B cell (primary cell): ENCODE data around the gene NRXN2. TPM values are rescaled to one million over a fixed set of nuclear protein-coding genes. Genes with fewer than 3 reads are reported as not detected.

Experiments
- ATAC-seq: fragments of 200-7000 bp; cut with Tn5 transposase; one replicate; pipeline ENCODE4 v1.10.0; 2021; ENCODE audit warnings: low read depth, mild to moderate bottlenecking, moderate number of reproducible peaks, moderate library complexity
- CTCF ChIA-PET: fragments of 350-600 bp; sonication (Branson Sonifier 250); formaldehyde crosslinking; loops from one replicate; lab custom pipeline; 2021; ENCODE audit warnings: antibody characterized with exemption, inconsistent platforms; lab: Charles Lee
- POLR2A ChIA-PET: fragments of 350-600 bp; sonication (Branson Sonifier 250); formaldehyde crosslinking; loops from one replicate; lab custom pipeline; 2021; ENCODE audit warnings: antibody characterized with exemption; lab: Charles Lee
- DNase-seq: peaks from one replicate; pipeline ENCODE4 v3.0.0; 2013
- H2AFZ ChIP-seq: 2 replicates; pipeline ENCODE4 v1.6.1; 2012; ENCODE audit warnings: mild to moderate bottlenecking, low read depth, low read length; ENCODE audit not compliant: insufficient read depth, poor library complexity, severe bottlenecking
- H3K27ac ChIP-seq, 2 donors: 1 replicate in 1 of 2; 2 replicates in 1 of 2; pipeline ENCODE4 v1.5.1; 2012 to 2013; ENCODE audit warnings: low read length in 2 of 2, mild to moderate bottlenecking in 2 of 2, moderate library complexity in 1 of 2
- H3K27me3 ChIP-seq, 4 experiments: fragments of 200-600 bp in 1 of 4; sonication (generic) in 1 of 4; replicated peaks in 1 of 4; 1 replicate in 2 of 4; 2 replicates in 2 of 4; pipeline versions ENCODE4 v1.6.1 to v1.7.0; 2013 to 2016; ENCODE audit warnings: low read length in 3 of 4, mild to moderate bottlenecking in 2 of 4, mixed read lengths in 1 of 4, moderate library complexity in 1 of 4; ENCODE audit not compliant: insufficient read depth in 4 of 4, control insufficient read depth in 3 of 4; ENCODE audit errors: control extremely low read depth in 1 of 4
- H3K36me3 ChIP-seq, 2 experiments: replicated peaks in 1 of 2; 1 replicate in 1 of 2; 2 replicates in 1 of 2; pipeline versions ENCODE4 v1.6.1 to v1.7.1; 2013; ENCODE audit warnings: low read length in 1 of 2; ENCODE audit not compliant: insufficient read depth in 2 of 2, control insufficient read depth in 1 of 2; ENCODE audit errors: control extremely low read depth in 1 of 2, extremely low read depth in 1 of 2
- H3K4me1 ChIP-seq, 2 donors: fragments of 200-600 bp in 1 of 2; sonication (generic) in 1 of 2; 1 replicate in 1 of 2; 2 replicates in 1 of 2; pipeline versions ENCODE4 v1.5.1 to v1.6.1; 2013 to 2017; ENCODE audit warnings: low read length in 2 of 2; ENCODE audit not compliant: control insufficient read depth in 2 of 2, insufficient read depth in 2 of 2
- H3K4me2 ChIP-seq: replicated peaks from 2 replicates; pipeline ENCODE3; 2012; ENCODE audit warnings: mild to moderate bottlenecking, low read depth, low read length; ENCODE audit not compliant: poor library complexity, severe bottlenecking
- H3K4me3 ChIP-seq, 5 experiments: fragments of 200-600 bp in 1 of 5; sonication (generic) in 1 of 5; 1 replicate in 3 of 5; 2 replicates in 2 of 5; pipeline versions ENCODE4 v1.5.1 to v1.7.0; 2011 to 2016; ENCODE audit warnings: low read length in 4 of 5, mild to moderate bottlenecking in 4 of 5, low read depth in 2 of 5, control low read depth in 1 of 5, moderate library complexity in 1 of 5; ENCODE audit not compliant: insufficient read depth in 1 of 5; ENCODE audit errors: control extremely low read depth in 1 of 5, extremely low read depth in 1 of 5
- H3K79me2 ChIP-seq: fragments of 200-600 bp; sonication (generic); one replicate; pipeline ENCODE4 v1.6.0; 2016; ENCODE audit warnings: low read length; ENCODE audit not compliant: control insufficient read depth, insufficient read depth
- H3K9ac ChIP-seq: fragments of 200-600 bp; sonication (generic); 2 replicates; pipeline ENCODE4 v1.6.1; 2017; ENCODE audit warnings: mild to moderate bottlenecking, low read length, moderate library complexity
- H3K9me3 ChIP-seq, 3 donors: one replicate each; pipeline versions ENCODE4 v1.6.1 to v1.7.1; 2013; ENCODE audit warnings: low read length in 2 of 3; ENCODE audit not compliant: control insufficient read depth in 2 of 3, insufficient read depth in 1 of 3; ENCODE audit errors: control extremely low read depth in 1 of 3
- H4K20me1 ChIP-seq: 2 replicates; pipeline ENCODE4 v1.6.0; 2012; ENCODE audit warnings: mild to moderate bottlenecking, low read length; ENCODE audit not compliant: insufficient read depth, control insufficient read depth, poor library complexity, severe bottlenecking
- H3K27ac Mint-ChIP-seq: one replicate; pipeline ENCODE4 v1.8.0; 2021; ENCODE audit warnings: mixed read lengths
- H3K27me3 Mint-ChIP-seq: one replicate; pipeline ENCODE4 v1.8.0; 2021; ENCODE audit warnings: mixed read lengths
- H3K4me1 Mint-ChIP-seq: one replicate; pipeline ENCODE4 v1.8.0; 2021; ENCODE audit warnings: mixed read lengths
- H3K4me3 Mint-ChIP-seq: one replicate; pipeline ENCODE4 v1.8.0; 2021; ENCODE audit warnings: mixed read lengths
- H3K9me3 Mint-ChIP-seq: one replicate; pipeline ENCODE4 v1.8.0; 2022; ENCODE audit warnings: mixed read lengths; ENCODE audit not compliant: insufficient read depth
- CTCF ChIP-seq: fragments of 200-600 bp; IDR thresholded peaks from one replicate; pipeline ENCODE4 v1.8.0; 2022; ENCODE audit warnings: antibody characterized with exemption, mild to moderate bottlenecking
- EZH2 ChIP-seq: IDR thresholded peaks from 2 replicates; pipeline ENCODE4 v1.6.1; 2012; ENCODE audit warnings: borderline replicate concordance, low read depth, mild to moderate bottlenecking, moderate library complexity, low read length; ENCODE audit not compliant: insufficient read depth, poor library complexity, severe bottlenecking
- WGBS: methylation state at CpG from one replicate; pipeline ENCODE4 v1.1.5; 2013; ENCODE audit warnings: missing lambda C conversion rate; ENCODE audit not compliant: insufficient coverage; 5-methylcytosine and 5-hydroxymethylcytosine counted together
- intact Hi-C: fragments of 100-400 bp; cut with micrococcal nuclease; formaldehyde crosslinking; loops from one replicate; pipeline ENCODE4 v1.10.0; 2022
- polyA plus RNA-seq: library from polyadenylated mRNA; depleted of rRNA; stranded (reverse); fragments of >200 nt; gene quantifications from 2 replicates; pipeline ENCODE4 v1.2.3, GENCODE V29; 2012
- total RNA-seq, 2 donors: library from RNA; stranded (reverse); fragments of 120-200 nt in 1 of 2; gene quantifications; 1 replicate in 1 of 2; 2 replicates in 1 of 2; pipeline versions ENCODE4 v1.2.3 to v1.2.4, GENCODE V29; 2013 to 2022

NRXN2 gene
- total and polyA plus RNA-seq, 2 donors (not counting 1 experiment from before 2014, with no cell fraction given), result 0.01 to 0.52 TPM

DNA sequence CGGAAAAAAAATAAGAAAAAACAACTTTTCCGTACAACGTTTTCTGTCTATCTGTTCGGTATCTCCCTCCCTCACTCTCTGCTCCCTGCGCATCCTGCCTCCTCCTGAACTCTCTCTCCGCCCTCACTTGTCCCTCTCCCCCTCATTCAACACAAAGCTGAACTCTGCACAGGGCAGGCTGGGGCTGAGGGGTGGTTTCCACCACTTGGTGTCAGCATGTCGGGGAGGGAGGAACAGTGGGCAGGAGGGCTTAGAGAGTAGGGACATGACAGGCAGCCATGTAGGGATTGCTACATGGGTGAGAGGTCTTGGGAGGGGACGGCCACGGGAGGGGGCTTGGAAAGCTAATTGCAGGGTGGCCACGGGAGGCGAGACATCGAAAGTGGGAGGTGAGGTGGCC is 114.4 kb downstream of the NRXN2 start:
- WGBS, result 87% methylated on average over 8 of the region's 12 CpGs
- no peaks in the 10 kb centered on the region for H3K36me3 ChIP-seq
- Mint-ChIP-seq H3K9me3 (no peaks in the 10 kb centered on the region), H3K27me3 (peaks cover 7% of the 10 kb centered on the region), H3K4me1 (peaks cover 3% of the 10 kb centered on the region), H3K4me3 (no peak overlapping the region), H3K27ac (peak overlapping the region; percentile 59)
- no peaks in the 10 kb centered on the region for H3K27me3 ChIP-seq
- no peak overlapping the region for H2AFZ ChIP-seq
- ATAC-seq (no peak), DNase-seq (no peak)
- peaks cover 0 to 3% (median 0%) of the 10 kb centered on the region in 3 donors for H3K9me3 ChIP-seq
- CTCF ChIA-PET, result interaction anchor here (0.7 kb wide), 1 partner anchor 31 kb away, joined by 3 read pairs; no protein-coding TSS in a partner anchor
- H3K4me3 ChIP-seq, result no peak overlapping the region
- H3K9ac ChIP-seq, result no peak overlapping the region
- POLR2A ChIA-PET, result interaction anchor here (0.7 kb wide), 1 partner anchor 719 kb away, joined by 5 read pairs; no protein-coding TSS in a partner anchor
- TF ChIP-seq EZH2 (no peak), CTCF (no peak)
- H3K79me2 ChIP-seq, result no peaks in the 10 kb centered on the region
- H3K4me2 ChIP-seq, result no peak overlapping the region
- H3K4me1 ChIP-seq, result peaks cover 0 to 3% of the 10 kb centered on the region in 2 donors
- intact Hi-C loops, result no loop called here
- no peaks in the 10 kb centered on the region for H4K20me1 ChIP-seq
- H3K27ac ChIP-seq, result no peak overlapping the region

DNA sequence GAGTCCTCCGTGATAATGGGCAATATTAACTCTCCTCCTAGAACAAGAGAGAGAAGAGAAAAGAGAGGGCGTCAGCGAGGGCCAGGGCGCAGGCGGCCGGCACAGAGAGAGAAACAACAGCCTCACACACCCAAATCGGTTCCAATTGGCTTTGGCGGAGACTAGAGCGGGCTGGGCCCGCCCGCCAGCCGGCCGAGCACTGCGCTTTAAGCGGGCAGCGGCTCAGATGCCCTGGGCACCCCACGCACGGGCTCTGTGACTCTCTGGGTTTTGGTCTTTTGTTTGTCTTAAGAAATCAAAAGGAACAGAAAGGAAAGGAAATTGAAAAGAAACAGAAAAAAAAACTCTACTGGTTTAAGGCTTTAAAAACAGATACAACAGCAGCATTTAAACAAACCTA is 115.0 kb downstream of the NRXN2 start:
- POLR2A ChIA-PET, result no interaction called here

More for the DNA sequence above, 115.0 kb downstream of the NRXN2 start:
- 93% methylated on average over 8 of the region's 18 CpGs for WGBS
- no peak for TF ChIP-seq EZH2
- no peak for TF ChIP-seq CTCF
- no peak overlapping the region for H3K9ac ChIP-seq
- peaks cover 0 to 3% (median 0%) of the 10 kb centered on the region in 4 experiments for H3K27me3 ChIP-seq
- Mint-ChIP-seq H3K4me3 (no peak overlapping the region), H3K4me1 (peaks cover 3% of the 10 kb centered on the region), H3K27ac (no peak overlapping the region), H3K27me3 (peaks cover 4% of the 10 kb centered on the region), H3K9me3 (no peaks in the 10 kb centered on the region)
- no peak overlapping the region for H3K4me3 ChIP-seq
- H3K4me2 ChIP-seq, result no peak overlapping the region
- H3K9me3 ChIP-seq, result peaks cover 0 to 3% (median 0%) of the 10 kb centered on the region in 3 donors
- intact Hi-C loops, result no loop called here
- H4K20me1 ChIP-seq, result no peaks in the 10 kb centered on the region
- no peaks in the 10 kb centered on the region for H3K79me2 ChIP-seq
- H3K4me1 ChIP-seq, result peaks cover 0 to 3% of the 10 kb centered on the region in 2 donors
- CTCF ChIA-PET, result interaction anchor here (0.7 kb wide), 1 partner anchor 31 kb away, joined by 3 read pairs; no protein-coding TSS in a partner anchor
- no peak overlapping the region for H2AFZ ChIP-seq
- no peaks in the 10 kb centered on the region for H3K36me3 ChIP-seq
- ATAC-seq (no peak), DNase-seq (no peak)
- no peak overlapping the region for H3K27ac ChIP-seq
